ENCODE results near the gene GPATCH2. TPM values are rescaled to one million over a fixed set of nuclear protein-coding genes. Genes with fewer than 3 reads are reported as not detected.
A peak's percentile ranks its signal among the peaks of the same experiment; 100 is the strongest.
"Not testable (repeated sequence)": the region's sequence is repeated elsewhere in the genome, so short reads cannot be mapped to it uniquely, and the experiment has no call there.

The GPATCH2 gene
- total RNA-seq, 1 experiment from 2014 or later, result 14.2 TPM

- DNase-seq (ENCODE audit: low read depth), result not testable (repeated sequence)
These were observed 46.5 kb downstream of the GPATCH2 start for GRCh38 chr1:217584286-217584811.

GRCh38 chr1:217577336-217577735, 53.6 kb downstream of the GPATCH2 start:
- DNase-seq (ENCODE audit: low read depth), result no peak

- DNase-seq (ENCODE audit: low read depth), result no peak
These were observed 56.5 kb downstream of the GPATCH2 start for GRCh38 chr1:217574265-217574949.

- no peak for DNase-seq (ENCODE audit: low read depth)
These were observed 61.9 kb downstream of the GPATCH2 start for GRCh38 chr1:217569021-217569420.

- no peak for DNase-seq (ENCODE audit: low read depth)
These were observed 62.7 kb downstream of the GPATCH2 start for GRCh38 chr1:217568200-217568599.

GRCh38 chr1:217564833-217565232, 66.1 kb downstream of the GPATCH2 start:
- DNase-seq (ENCODE audit: low read depth), result no peak

GRCh38 chr1:217564207-217564606, 66.7 kb downstream of the GPATCH2 start:
- no peak for DNase-seq (ENCODE audit: low read depth)

- no peak for DNase-seq (ENCODE audit: low read depth)
These were observed 67.7 kb downstream of the GPATCH2 start for GRCh38 chr1:217563179-217563578.

- DNase-seq (ENCODE audit: low read depth), result peak; percentile 91
These were observed 68.5 kb downstream of the GPATCH2 start for GRCh38 chr1:217562229-217562878.

GRCh38 chr1:217561446-217561845, 69.4 kb downstream of the GPATCH2 start:
- DNase-seq (ENCODE audit: low read depth), result no peak

- no peak for DNase-seq (ENCODE audit: low read depth)
These were observed 76.0 kb downstream of the GPATCH2 start for GRCh38 chr1:217554849-217555248.

GRCh38 chr1:217553949-217554509, 76.9 kb downstream of the GPATCH2 start:
- DNase-seq (ENCODE audit: low read depth), result no peak

- DNase-seq (ENCODE audit: low read depth), result no peak
These were observed 78.4 kb downstream of the GPATCH2 start for GRCh38 chr1:217552339-217552951.

GRCh38 chr1:217542837-217543236, 88.1 kb downstream of the GPATCH2 start:
- DNase-seq (ENCODE audit: low read depth), result no peak

GRCh38 chr1:217542136-217542777, 88.6 kb downstream of the GPATCH2 start:
- DNase-seq (ENCODE audit: low read depth), result no peak

- DNase-seq (ENCODE audit: low read depth), result no peak
These were observed 90.6 kb downstream of the GPATCH2 start for GRCh38 chr1:217540321-217540720.

- DNase-seq (ENCODE audit: low read depth), result no peak
These were observed 91.4 kb downstream of the GPATCH2 start for GRCh38 chr1:217539510-217539909.

- no peak for DNase-seq (ENCODE audit: low read depth)
These were observed 95.1 kb downstream of the GPATCH2 start for GRCh38 chr1:217535601-217536377.

GRCh38 chr1:217534566-217534965, 96.3 kb downstream of the GPATCH2 start:
- DNase-seq (ENCODE audit: low read depth), result no peak

- no peak for DNase-seq (ENCODE audit: low read depth)
These were observed 102.6 kb downstream of the GPATCH2 start for GRCh38 chr1:217528271-217528670.

- no peak for DNase-seq (ENCODE audit: low read depth)
These were observed 103.7 kb downstream of the GPATCH2 start for GRCh38 chr1:217527151-217527550.
